EH (cell line): ENCODE measurements around the gene ART4.

Experiments used
- DNase-seq: peaks from one replicate; pipeline ENCODE4 v3.0.0-alpha.2; 2015; ENCODE audit warnings: low read depth

Gene ART4

DNA sequence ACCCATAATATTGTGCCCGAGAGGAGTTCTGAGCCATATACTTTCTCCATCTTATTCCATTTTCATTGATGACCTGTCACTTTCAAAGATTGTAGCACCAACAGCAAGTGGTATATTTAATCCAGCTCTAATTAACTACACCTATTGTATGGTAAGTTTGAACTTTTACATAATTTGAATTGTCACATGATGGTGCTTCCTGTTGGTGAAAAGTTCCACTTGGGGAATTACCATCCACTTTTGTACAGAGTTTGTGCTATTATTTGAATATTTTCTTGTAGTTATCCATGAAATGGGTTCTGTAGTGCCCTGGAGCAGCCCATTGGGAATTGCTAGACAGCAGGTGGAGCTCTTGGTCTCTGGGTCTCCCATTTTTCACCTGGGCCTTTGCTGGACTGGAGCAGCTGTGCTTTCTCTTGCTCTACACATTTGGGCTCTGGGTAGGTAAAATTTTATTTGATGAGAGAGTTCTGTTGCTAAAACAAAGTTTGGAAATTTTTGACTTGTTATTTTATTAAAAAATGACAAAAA, 32.3 kb downstream of the ART4 start:
- DNase-seq: peak; percentile 53

DNA sequence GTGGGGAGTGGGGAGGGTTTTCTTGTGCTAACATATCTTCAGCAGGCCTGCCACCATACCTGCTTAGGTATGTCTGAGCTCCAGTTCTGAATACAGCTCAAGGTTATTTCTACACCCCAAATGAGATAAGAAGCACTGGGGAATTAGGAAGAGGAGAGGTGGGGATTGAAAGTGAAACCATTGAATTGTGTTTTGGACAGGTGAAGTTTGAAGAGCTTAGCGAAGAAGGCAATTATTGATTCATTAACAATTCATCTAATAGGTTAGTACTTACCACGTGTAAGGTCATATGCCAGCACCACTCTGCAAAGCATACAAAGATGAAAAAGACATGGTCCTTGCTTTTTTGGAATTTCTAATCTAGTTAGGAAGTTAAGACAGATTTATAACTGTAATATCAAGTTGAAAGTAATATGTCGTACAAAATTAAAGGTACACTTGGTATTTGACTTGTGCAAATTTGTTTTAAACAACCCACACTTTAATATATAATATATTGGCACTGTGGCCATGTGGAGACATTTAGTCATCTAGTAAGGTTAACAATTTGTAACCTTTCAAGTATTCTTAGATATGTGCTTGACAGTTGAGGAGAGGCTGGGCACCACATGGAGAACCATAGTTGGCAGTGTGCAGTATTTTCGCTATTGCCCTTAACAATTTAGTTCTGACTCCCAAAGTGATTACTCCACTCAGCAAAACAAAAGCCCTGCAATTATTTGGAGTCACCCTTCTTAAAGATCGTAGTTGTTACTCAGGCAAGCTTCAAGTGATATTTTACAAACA, 33.0 kb downstream of the ART4 start:
- no peak for DNase-seq

DNA sequence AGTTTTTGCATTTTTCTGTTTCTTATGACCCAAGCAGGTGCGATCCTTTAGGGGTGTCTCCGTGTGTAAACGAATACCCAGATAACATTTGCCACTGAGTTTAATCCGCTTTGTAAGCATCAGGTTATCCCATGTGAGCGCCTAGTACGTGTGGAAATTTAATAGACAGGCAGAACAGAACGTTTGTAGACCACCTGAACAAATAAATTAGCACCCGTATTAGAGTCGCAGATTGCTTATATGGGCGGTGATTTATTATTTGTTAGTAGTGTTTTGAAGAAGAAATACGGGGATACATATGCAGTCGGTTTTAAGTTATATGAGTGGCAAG, 39.5 kb downstream of the ART4 start:
- no peak for DNase-seq

DNA sequence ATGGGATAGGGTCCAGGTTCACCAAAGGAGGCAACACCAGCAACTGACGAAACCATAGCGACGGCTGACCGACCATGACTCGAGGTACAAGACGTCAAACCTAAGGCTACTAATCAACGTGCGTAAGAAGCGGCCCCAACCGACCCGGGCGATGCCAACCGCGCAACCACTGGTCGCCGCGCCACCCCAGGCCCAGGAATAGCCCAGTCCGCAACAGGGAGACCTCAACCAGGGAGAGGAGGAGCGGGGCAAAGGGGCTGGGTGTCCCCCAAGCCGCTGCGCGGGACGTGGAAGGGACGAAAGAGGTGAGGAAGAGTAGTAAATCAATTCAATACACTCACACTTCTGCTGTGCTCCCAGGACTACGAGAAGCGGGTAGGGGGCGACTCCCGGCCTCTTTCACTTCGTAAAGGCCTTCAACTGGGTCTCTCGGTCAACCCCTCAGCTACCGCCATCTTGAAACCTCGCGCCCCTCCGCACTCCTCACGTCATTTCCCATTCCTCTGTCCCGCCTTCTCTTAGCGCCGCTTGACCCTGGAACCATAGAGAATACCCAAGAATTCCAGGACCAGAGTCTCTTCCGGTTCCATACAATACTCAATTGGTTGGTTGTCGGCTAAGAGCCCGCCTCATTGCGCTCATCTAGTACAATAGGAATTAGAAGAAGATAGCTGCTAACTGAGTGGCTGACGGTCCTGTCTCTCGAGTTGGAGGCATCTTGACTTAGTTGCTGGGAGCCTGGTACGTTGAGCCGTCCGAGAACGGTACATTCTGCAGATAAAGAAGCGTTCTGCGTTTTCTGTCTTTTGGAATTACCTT, 40.1 kb downstream of the ART4 start, which contains the start of the genes C12orf60 and WBP11:
C12orf60 (plus strand) TSS at position 660 of the 819 bp plus-strand sequence. CDS start 19,266 bp downstream, outside the sequence.
WBP11 (minus strand) TSS at position 468 of the 819 bp plus-strand sequence. CDS start 2,095 bp downstream, outside the sequence.
- DNase-seq: peak; percentile 100

DNA sequence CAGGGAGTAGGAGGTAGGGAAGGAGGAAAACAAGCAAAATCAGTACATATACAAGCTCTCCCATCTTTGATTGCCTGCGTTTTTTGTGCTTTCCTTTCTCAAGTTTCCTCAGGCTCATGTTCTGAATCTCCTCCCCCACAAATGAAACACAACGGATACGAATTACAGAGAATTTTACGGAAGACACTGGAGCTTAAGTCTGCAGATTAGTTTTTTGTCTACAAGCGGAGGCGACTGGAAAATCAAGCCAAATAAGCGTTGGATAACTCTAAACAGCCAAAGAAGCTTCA, 40.7 kb downstream of the ART4 start:
- DNase-seq: no peak

DNA sequence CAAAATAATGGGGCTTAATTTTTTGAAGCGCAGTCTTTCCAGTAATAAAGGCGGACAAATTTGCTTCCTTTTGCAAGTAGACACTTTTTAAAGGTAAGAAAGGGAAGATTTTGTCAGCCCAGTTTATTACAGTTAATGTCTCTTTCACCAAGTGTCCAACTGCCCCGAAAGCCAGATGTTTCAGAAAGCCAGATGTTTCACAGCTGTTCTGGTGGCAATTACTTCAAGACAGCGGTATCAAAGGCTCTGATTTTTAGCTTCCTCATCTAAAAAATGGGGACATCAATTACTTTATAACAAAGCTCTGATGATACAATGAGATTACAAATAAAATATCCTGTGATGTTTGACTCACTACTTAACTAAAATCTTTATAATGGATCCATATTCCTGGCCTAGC, 41.1 kb downstream of the ART4 start:
- DNase-seq: no peak

DNA sequence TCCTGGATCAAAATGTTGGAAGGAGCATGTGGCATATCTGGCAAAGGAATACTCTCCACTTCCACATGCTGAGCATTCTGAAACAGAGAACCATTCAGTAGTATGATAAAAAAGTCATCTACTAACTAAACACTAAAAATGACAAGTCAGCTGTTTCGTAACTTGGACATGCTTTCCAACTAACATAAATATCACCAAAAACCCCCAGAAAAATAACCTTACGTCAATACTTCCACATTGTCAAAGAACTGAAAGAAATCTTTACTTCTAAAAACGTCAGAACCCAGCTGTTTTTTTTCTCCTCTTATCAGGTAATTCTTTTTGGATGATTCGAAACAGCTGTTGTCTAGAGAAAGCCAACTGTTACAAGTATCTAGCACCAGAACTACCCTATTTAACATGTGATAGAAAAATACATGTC, 48.3 kb downstream of the ART4 start:
- DNase-seq: no peak

DNA sequence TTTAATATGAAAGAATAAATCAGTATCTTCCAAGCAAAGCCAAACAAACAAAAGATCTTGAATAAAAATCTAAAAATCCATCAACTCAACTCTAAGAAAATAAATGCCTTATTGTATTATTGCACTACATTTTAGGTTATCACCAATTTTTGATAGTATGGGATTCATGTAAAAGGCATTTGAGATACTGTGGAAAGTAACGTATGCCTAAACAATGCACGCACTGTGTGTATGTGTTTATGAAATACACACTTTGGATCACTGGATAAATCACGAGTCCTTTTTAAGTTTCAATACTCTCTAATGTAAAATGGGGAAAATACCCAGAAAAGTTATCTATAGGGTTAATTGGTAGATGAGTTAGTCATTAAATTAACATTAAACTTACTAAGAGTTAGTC, 57.8 kb downstream of the ART4 start:
- DNase-seq: no peak

DNA sequence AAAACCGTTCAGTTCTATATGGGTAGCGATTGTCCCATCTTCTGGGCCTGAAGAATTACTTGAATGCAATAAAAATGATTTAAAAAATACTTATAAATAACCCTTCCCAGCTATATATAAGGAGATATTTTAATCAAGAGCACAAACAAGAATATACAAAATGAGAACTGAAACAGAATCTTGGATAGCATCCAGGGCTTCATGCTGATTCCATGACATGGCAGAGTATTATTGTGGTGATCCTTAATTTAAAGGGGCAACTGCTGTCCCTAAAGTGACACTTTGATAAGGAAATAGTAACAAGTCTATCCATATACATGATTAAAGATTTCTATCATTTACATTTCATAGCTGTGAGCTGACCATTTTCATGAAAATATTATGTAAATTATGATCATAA, 58.9 kb downstream of the ART4 start:
- DNase-seq: no peak

DNA sequence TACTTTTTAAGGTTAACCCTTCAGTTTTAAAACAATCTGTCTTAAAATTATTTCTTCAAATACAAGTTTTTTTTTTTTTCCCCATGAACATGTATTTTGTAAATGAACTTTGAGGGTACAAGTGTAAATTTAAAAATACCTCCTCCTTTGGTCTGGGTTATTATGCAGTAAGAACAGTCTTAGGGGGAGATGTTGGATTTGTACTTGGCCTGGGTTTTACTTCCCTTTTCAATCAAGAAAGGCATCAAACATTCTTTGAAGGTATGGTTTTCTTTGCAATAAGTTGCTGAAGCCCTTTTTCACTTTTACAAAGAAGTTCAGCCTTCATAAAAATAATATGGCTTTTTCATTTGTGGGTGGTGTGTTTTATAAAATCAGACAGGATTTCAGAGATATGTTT, 60.6 kb downstream of the ART4 start:
- DNase-seq: no peak

DNA sequence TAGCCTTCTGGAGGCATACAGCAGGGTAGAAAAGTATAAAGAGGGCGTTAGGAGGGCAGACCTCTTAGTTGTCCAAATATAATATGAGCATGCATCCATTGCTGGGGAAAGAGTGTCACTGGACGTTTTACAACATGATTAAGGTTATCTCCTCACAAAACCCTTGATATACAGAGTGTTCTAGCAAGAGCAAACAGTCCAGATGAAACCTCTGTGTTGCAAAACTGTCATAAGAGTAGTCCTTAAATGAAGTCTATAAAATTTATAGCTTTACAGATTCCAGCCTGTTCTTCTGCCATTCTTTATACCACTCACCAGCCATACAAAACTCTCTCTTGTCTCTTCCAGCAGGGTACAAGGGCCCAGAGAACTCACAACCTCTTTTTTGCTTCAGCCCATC, 61.8 kb downstream of the ART4 start:
- no peak for DNase-seq

DNA sequence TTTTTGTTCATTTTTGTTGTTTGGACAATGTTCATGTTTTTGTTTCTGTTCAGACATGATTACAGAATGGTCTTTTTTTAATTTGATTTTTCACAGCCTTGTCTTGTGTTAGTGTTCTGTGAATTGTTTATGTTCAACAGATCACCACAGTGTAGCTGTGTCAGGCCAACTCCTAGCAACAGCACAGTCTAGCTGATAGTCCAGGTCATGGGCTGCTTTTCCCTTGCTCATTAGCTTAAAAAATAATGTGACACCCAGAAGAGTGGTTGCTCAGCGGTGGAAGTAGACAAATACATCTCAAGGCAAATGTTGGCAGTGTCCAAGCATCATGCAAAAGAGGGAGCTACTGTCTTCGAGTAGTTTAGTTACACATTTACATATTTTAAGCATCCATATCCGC, 62.5 kb downstream of the ART4 start:
- DNase-seq: no peak

DNA sequence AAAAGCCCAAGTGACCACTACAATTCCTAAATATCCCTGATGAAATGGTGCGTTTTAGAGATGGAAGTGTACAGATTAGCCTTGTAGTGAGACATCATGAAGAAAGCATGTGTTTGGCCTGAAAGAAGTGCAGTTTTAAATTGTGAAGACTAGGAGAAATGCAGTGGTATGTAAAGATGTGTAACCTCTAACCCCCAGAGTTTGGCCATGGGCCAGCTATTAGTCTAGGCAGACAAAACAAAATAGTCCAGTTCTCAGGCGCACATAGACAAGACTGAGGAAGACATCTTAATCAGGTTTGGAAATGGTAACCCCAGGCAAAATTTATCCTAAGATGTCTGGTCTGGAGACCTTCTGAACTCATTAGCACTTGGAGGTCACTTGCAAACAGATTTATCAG, 63.5 kb downstream of the ART4 start:
- DNase-seq: peak; percentile 11

DNA sequence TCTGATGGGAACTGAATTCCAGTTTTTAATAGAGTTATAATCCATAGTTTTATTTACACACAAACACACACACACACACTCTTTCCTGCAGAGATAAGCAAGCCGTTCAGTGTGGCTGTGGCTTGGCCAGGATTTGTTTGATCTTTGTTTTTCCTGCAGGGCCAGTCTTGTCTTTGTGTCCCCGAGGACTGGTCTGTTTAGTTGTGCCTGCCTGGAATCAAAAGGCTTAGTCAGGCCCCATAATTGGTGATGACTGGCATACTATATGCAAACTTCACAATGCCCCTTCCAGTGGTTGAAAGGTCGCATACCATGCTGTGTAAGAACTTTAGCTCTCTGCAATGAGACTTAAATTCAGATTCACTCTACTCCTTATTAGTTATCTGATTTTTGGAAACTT, 66.1 kb downstream of the ART4 start:
- DNase-seq: peak; percentile 43

DNA sequence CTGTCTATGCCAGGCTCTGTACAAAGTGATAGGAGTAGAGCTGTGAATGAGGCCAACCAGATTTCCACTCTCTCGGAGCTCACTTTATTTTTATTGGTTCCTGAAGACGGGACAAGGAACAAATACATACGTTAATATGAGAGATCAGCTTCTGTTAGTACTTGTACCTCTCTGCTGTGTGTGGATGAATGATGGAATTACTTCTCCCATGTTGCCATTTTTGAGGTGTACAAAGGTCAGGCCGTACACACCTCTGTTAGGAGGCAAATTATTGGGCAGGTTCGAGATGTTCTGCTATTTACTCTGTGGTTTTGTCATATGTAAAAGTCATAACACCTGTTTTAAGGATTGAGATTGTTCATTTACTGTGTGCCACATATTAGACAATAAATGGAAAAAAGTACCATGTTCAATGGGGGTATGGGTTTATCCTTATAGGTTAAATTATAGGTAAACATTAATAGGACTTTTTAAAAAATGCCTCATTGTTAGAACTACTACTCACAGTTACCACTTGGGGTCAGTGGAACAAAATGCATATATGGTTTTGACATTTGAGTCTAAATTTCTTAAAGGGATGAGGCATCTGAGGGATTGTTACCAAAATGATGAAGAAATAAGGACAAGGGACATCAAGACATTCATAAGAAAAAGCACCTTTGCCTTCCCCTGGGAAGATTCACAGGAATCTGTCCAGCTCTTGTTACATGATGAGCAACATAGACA, 66.9 kb downstream of the ART4 start:
- DNase-seq: peak; percentile 28

DNA sequence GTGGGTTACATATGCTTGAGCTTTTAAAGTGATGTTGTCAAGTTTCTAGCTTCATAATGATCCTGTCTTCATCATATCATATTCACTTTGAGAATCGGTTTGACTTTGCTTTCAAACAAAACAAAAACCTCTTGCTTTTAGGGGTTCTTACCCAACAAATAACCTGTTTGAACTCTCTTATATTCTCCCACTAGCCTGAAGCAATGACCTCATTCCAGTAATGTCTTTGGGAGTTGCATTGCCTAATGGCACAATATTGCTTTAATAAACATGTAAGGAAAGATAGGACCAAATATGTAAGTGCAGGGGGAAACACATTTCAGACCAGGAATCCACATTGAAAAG, 67.7 kb downstream of the ART4 start:
- no peak for DNase-seq
